ENCODE results near the gene PCDHGA10. TPM values are rescaled to one million over a fixed set of nuclear protein-coding genes. Genes with fewer than 3 reads are reported as not detected.
"Not testable (repeated sequence)": the region's sequence is repeated elsewhere in the genome, so short reads cannot be mapped to it uniquely, and the experiment has no call there.

Gene PCDHGA10
- total and polyA plus RNA-seq, 12 donors, result 0.64 to 9.7 (median 7.1) TPM

- Histone ChIP-seq H3K4me3 (no peak overlapping the region), H3K36me3 (replicated peaks in 1 of 2) (no peaks in the 10 kb centered on the region), H3K4me1 (replicated peaks in 1 of 2) (no peaks in the 10 kb centered on the region), H3K27me3 (no peaks in the 10 kb centered on the region), H3K27ac (no peak overlapping the region), H3K9me3 (replicated peaks in 1 of 3) (peaks cover 0 to 47% (median 14%) of the 10 kb centered on the region in 3 donors)
- TF ChIP-seq CTCF (IDR thresholded peaks at IDR 0.05), result no peak
- no peak for TF ChIP-seq POLR2A (IDR thresholded peaks at IDR 0.05)
- DNase-seq, result peak in 1 of 7 donors; percentile 20
- intact Hi-C loops (cut with DNase I), result no loop called here
- 30 to 63% (median 35%) methylated on average over 12 to 77 of the region's 77 CpGs for WGBS, 4 donors
Observed at GRCh38 chr5:141389153-141390042, 23.4 kb upstream of the PCDHGA10 start.

- Histone ChIP-seq H3K36me3 (replicated peaks in 1 of 2) (no peaks in the 10 kb centered on the region), H3K27me3 (no peaks in the 10 kb centered on the region), H3K4me3 (no peak within 1 kb of the TSS), H3K4me1 (replicated peaks in 1 of 2) (no peaks in the 10 kb centered on the region), H3K27ac (no peak within 1 kb of the TSS), H3K9me3 (replicated peaks in 1 of 3) (peaks cover 5 to 49% (median 15%) of the 10 kb centered on the region in 3 donors)
- DNase-seq, result no peak
- TF ChIP-seq CTCF (IDR thresholded peaks at IDR 0.05) (no peak), POLR2A (IDR thresholded peaks at IDR 0.05) (no peak)
- WGBS, 4 donors, result 21 to 35% (median 25%) methylated on average over 35 to 38 of the region's 38 CpGs
- intact Hi-C loops (cut with DNase I), result no loop called here
Observed at GRCh38 chr5:141392429-141393198, 20.2 kb upstream of the PCDHGA10 start, which contains the start of gene PCDHGA8. TSS of gene PCDHGA8 (plus strand) at chr5:141392633. CDS start at chr5:141392814, 181 bp downstream.

GRCh38 chr5:141393267-141393666 lies 19.5 kb upstream of the PCDHGA10 start:
- no peak for DNase-seq
- no peaks in the 10 kb centered on the region for H3K36me3 ChIP-seq (replicated peaks in 1 of 2)
- no peak overlapping the region for H3K4me3 ChIP-seq
- H3K9me3 ChIP-seq (replicated peaks in 1 of 3), result peaks cover 5 to 48% (median 15%) of the 10 kb centered on the region in 3 donors
- no peak for TF ChIP-seq CTCF (IDR thresholded peaks at IDR 0.05)
- no peak for TF ChIP-seq POLR2A (IDR thresholded peaks at IDR 0.05)
- H3K4me1 ChIP-seq (replicated peaks in 1 of 2), result no peaks in the 10 kb centered on the region
- 26 to 45% (median 34%) methylated on average over 14 to 21 of the region's 21 CpGs for WGBS, 4 donors
- no peak overlapping the region for H3K27ac ChIP-seq
- intact Hi-C loops (cut with DNase I), result no loop called here
- no peaks in the 10 kb centered on the region for H3K27me3 ChIP-seq

- peaks cover 5 to 49% (median 15%) of the 10 kb centered on the region in 3 donors for H3K9me3 ChIP-seq (replicated peaks in 1 of 3)
- H3K27ac ChIP-seq; H3K4me3 ChIP-seq; H3K4me1 ChIP-seq (replicated peaks in 1 of 2); DNase-seq; H3K27me3 ChIP-seq; intact Hi-C loops (cut with DNase I); H3K36me3 ChIP-seq (replicated peaks in 1 of 2): not testable (repeated sequence)
- 27 to 39% (median 34%) methylated on average over 4 to 43 of the region's 53 CpGs for WGBS, 4 donors
Observed at GRCh38 chr5:141394401-141395187, 18.2 kb upstream of the PCDHGA10 start.
